ENCODE measurements around the gene OTOP3.

The OTOP3 gene

GRCh38 chr17:74994440-74994839, 58.7 kb downstream of the OTOP3 start:
- DNase-seq: no peak
- Histone ChIP-seq H3K4me3 (ENCODE audit: low read depth, low read length) (no peak overlapping the region), H3K36me3 (replicated peaks) (peaks cover 8% of the 10 kb centered on the region), H3K27me3 (replicated peaks) (no peaks in the 10 kb centered on the region), H3K27ac (no peak overlapping the region)
- TF ChIP-seq CTCF (IDR thresholded peaks at IDR 0.05; ENCODE audit: low read depth, low read length, missing control alignments): no peak
- in situ Hi-C loops (cut with HindIII; ENCODE audit: low pct_ligation_motif_present, low sequenced_read_pairs): no loop called here

- H3K36me3 ChIP-seq (replicated peaks): peaks cover 15% of the 10 kb centered on the region
- H3K4me3 ChIP-seq (ENCODE audit: low read depth, low read length): no peak overlapping the region
- no peak for TF ChIP-seq CTCF (IDR thresholded peaks at IDR 0.05; ENCODE audit: low read depth, low read length, missing control alignments)
- no peak for DNase-seq
- H3K27ac ChIP-seq: no peak overlapping the region
- no peaks in the 10 kb centered on the region for H3K27me3 ChIP-seq (replicated peaks)
- in situ Hi-C loops (cut with HindIII; ENCODE audit: low pct_ligation_motif_present, low sequenced_read_pairs): no loop called here
Measured at GRCh38 chr17:74995847-74996246, 60.1 kb downstream of the OTOP3 start.

- in situ Hi-C loops (cut with HindIII; ENCODE audit: low pct_ligation_motif_present, low sequenced_read_pairs): no loop called here
- Histone ChIP-seq H3K4me3 (ENCODE audit: low read depth, low read length) (no peak overlapping the region), H3K36me3 (replicated peaks) (peaks cover 38% of the 10 kb centered on the region), H3K27me3 (replicated peaks) (no peaks in the 10 kb centered on the region), H3K27ac (no peak overlapping the region)
- TF ChIP-seq CTCF (IDR thresholded peaks at IDR 0.05; ENCODE audit: low read depth, low read length, missing control alignments): no peak
- no peak for DNase-seq
Measured at GRCh38 chr17:74998783-74999182, 63.1 kb downstream of the OTOP3 start.

- H3K27ac ChIP-seq: no peak overlapping the region
- no peak for TF ChIP-seq CTCF (IDR thresholded peaks at IDR 0.05; ENCODE audit: low read depth, low read length, missing control alignments)
- in situ Hi-C loops (cut with HindIII; ENCODE audit: low pct_ligation_motif_present, low sequenced_read_pairs): no loop called here
Measured at GRCh38 chr17:74999523-74999922, 63.8 kb downstream of the OTOP3 start.

More at GRCh38 chr17:74999523-74999922, 63.8 kb downstream of the OTOP3 start:
- H3K27me3 ChIP-seq (replicated peaks): no peaks in the 10 kb centered on the region
- H3K36me3 ChIP-seq (replicated peaks): peaks cover 43% of the 10 kb centered on the region
- H3K4me3 ChIP-seq (ENCODE audit: low read depth, low read length): no peak overlapping the region
- DNase-seq: no peak
